Suprapubic skin (tissue), 4 donors: Measurements from ENCODE around the gene AHRR.
"Not testable (repeated sequence)": the region's sequence is repeated elsewhere in the genome, so short reads cannot be mapped to it uniquely, and the experiment has no call there.

ENCODE experiments used
- CTCF ChIP-seq, 2 donors: fragments of 200-600 bp in 1 of 2; fragments of 450-650 bp in 1 of 2; sonication (generic) in 1 of 2; IDR thresholded peaks; one replicate each; pipeline ENCODE4 v1.5.1; 2016 to 2019; ENCODE audit warnings: antibody characterized with exemption in 2 of 2, mild to moderate bottlenecking in 1 of 2, moderate library complexity in 1 of 2
- EP300 ChIP-seq: sonication (generic); formaldehyde crosslinking; IDR thresholded peaks from one replicate; pipeline ENCODE4 v1.6.1; 2017; ENCODE audit warnings: antibody characterized with exemption
- POLR2A ChIP-seq, 2 donors: fragments of 450-650 bp; IDR thresholded peaks; one replicate each; pipeline ENCODE4 v1.6.1; 2017; ENCODE audit warnings: antibody characterized with exemption in 2 of 2, mild to moderate bottlenecking in 2 of 2, moderate library complexity in 2 of 2
- POLR2AphosphoS5 ChIP-seq, 3 donors: sonication (generic); formaldehyde crosslinking; IDR thresholded peaks; one replicate each; pipeline ENCODE4 v1.6.1; 2017; ENCODE audit warnings: antibody characterized with exemption in 3 of 3

- TF ChIP-seq CTCF (IDR thresholded peaks at IDR 0.05); POLR2A (IDR thresholded peaks at IDR 0.05); POLR2AphosphoS5 (IDR thresholded peaks at IDR 0.05); EP300: not testable (repeated sequence)
Measured at GRCh38 chr5:486597-486996, 165.1 kb downstream of the AHRR start.
